Endodermal cell (in vitro differentiated cells): ENCODE data around the gene RMC1. TPM values are rescaled to one million over a fixed set of nuclear protein-coding genes. Genes with fewer than 3 reads are reported as not detected.

Experiments used
- DNase-seq: peaks from one replicate; pipeline ENCODE4 v3.0.0-alpha.2; 2017
- H3K27ac ChIP-seq: 2 replicates; pipeline ENCODE4 v1.5.1; 2013; ENCODE audit warnings: mild to moderate bottlenecking, low read depth, low read length, moderate library complexity
- H3K27me3 ChIP-seq: 2 replicates; pipeline ENCODE4 v1.6.1; 2013; ENCODE audit warnings: mild to moderate bottlenecking, low read length, moderate library complexity; ENCODE audit not compliant: insufficient read depth, control insufficient read depth, poor library complexity, severe bottlenecking
- H3K36me3 ChIP-seq: 2 replicates; pipeline ENCODE4 v1.7.0; 2013; ENCODE audit warnings: mild to moderate bottlenecking, low read length, moderate library complexity; ENCODE audit not compliant: control insufficient read depth, insufficient read depth
- H3K4me1 ChIP-seq: one replicate; pipeline ENCODE4 v1.7.0; 2013; ENCODE audit warnings: low read length; ENCODE audit not compliant: control insufficient read depth, insufficient read depth
- H3K4me3 ChIP-seq: 2 replicates; pipeline ENCODE4 v1.5.1; 2013; ENCODE audit warnings: mild to moderate bottlenecking, low read length, moderate library complexity
- H3K9ac ChIP-seq: 2 replicates; pipeline ENCODE4 v1.6.1; 2013; ENCODE audit warnings: mild to moderate bottlenecking, low read length, moderate library complexity; ENCODE audit not compliant: poor library complexity, severe bottlenecking; ENCODE audit errors: extremely low read depth
- H3K9me3 ChIP-seq: 2 replicates; pipeline ENCODE4 v1.6.1; 2013; ENCODE audit warnings: mild to moderate bottlenecking, low read length, moderate library complexity; ENCODE audit not compliant: control insufficient read depth
- H3K27ac Mint-ChIP-seq: 2 replicates; pipeline ENCODE4 v1.8.0; 2020; ENCODE audit warnings: mixed read lengths
- H3K27me3 Mint-ChIP-seq: 2 replicates; pipeline ENCODE4 v1.8.0; 2021; ENCODE audit warnings: mild to moderate bottlenecking, mixed read lengths; ENCODE audit not compliant: insufficient read depth
- H3K36me3 Mint-ChIP-seq: 2 replicates; pipeline ENCODE4 v1.8.0; 2020; ENCODE audit warnings: low read depth, mixed read lengths
- H3K4me1 Mint-ChIP-seq: 2 replicates; pipeline ENCODE4 v1.8.0; 2020; ENCODE audit warnings: mixed read lengths
- H3K4me3 Mint-ChIP-seq: 2 replicates; pipeline ENCODE4 v1.8.0; 2020; ENCODE audit warnings: mild to moderate bottlenecking, moderate library complexity, mixed read lengths
- H3K9me3 Mint-ChIP-seq: 2 replicates; pipeline ENCODE4 v1.8.0; 2020; ENCODE audit warnings: mild to moderate bottlenecking, mixed read lengths
- CTCF ChIP-seq: fragments of 200-600 bp; sonication (generic); conservative IDR thresholded peaks from 2 replicates; pipeline ENCODE4 v1.5.0; 2021; ENCODE audit warnings: antibody characterized with exemption, mild to moderate bottlenecking
- WGBS, 2 experiments: methylation state at CpG; one replicate each; pipeline versions ENCODE4 v1.1.5 to v1.1.7; 2013; ENCODE audit warnings: missing lambda C conversion rate in 2 of 2, mixed read lengths in 1 of 2; ENCODE audit not compliant: insufficient coverage in 1 of 2, insufficient read length in 1 of 2; 5-methylcytosine and 5-hydroxymethylcytosine counted together
- total RNA-seq, 2 donors: library from RNA; stranded (reverse); fragmentation: NEBNext Ultra II Directional in 1 of 2; extraction: Animal tissue kit (Norgen Biotek cat#: 25700) in 1 of 2; gene quantifications; 2 replicates in 1 of 2; 3 replicates in 1 of 2; pipeline ENCODE4 v1.2.1, GENCODE V29; 2021

Gene RMC1
- total RNA-seq, 2 donors from 2014 or later = 18.3 to 19.1 TPM

GRCh38 chr18:23462876-23463275 lies 40.4 kb upstream of the RMC1 start:
- H3K4me3 ChIP-seq = no peak overlapping the region
- H3K4me1 Mint-ChIP-seq = peaks cover 9% of the 10 kb centered on the region
- TF ChIP-seq CTCF = no peak
- no peak overlapping the region for H3K27ac Mint-ChIP-seq
- H3K36me3 ChIP-seq = peaks cover 60% of the 10 kb centered on the region
- H3K36me3 Mint-ChIP-seq = peaks cover 36% of the 10 kb centered on the region
- no peaks in the 10 kb centered on the region for H3K27me3 Mint-ChIP-seq
- no peak for DNase-seq
- H3K27me3 ChIP-seq = no peaks in the 10 kb centered on the region
- H3K4me1 ChIP-seq = no peaks in the 10 kb centered on the region
- WGBS, 2 experiments = 88% methylated on average over 2 of the region's 2 CpGs; no CpG with 5 or more reads in 1 of the 2 experiments
- no peaks in the 10 kb centered on the region for H3K9me3 ChIP-seq
- H3K27ac ChIP-seq = no peak overlapping the region
- H3K9me3 Mint-ChIP-seq = no peaks in the 10 kb centered on the region
- H3K4me3 Mint-ChIP-seq = no peak overlapping the region
- no peak overlapping the region for H3K9ac ChIP-seq

- 91 to 100% methylated on average over 1 to 3 of the region's 3 CpGs for WGBS, 2 experiments
- no peak overlapping the region for H3K4me3 Mint-ChIP-seq
- no peak overlapping the region for H3K9ac ChIP-seq
- H3K27ac ChIP-seq = no peak overlapping the region
- no peaks in the 10 kb centered on the region for H3K9me3 ChIP-seq
- no peak for TF ChIP-seq CTCF
- H3K27me3 ChIP-seq = no peaks in the 10 kb centered on the region
- H3K36me3 Mint-ChIP-seq = peaks cover 37% of the 10 kb centered on the region
- H3K27ac Mint-ChIP-seq = no peak overlapping the region
- no peak overlapping the region for H3K4me3 ChIP-seq
- H3K36me3 ChIP-seq = peaks cover 88% of the 10 kb centered on the region
- H3K27me3 Mint-ChIP-seq = no peaks in the 10 kb centered on the region
- no peaks in the 10 kb centered on the region for H3K9me3 Mint-ChIP-seq
- no peaks in the 10 kb centered on the region for H3K4me1 ChIP-seq
- H3K4me1 Mint-ChIP-seq = no peaks in the 10 kb centered on the region
- no peak for DNase-seq
Observed at GRCh38 chr18:23468753-23469459, 34.4 kb upstream of the RMC1 start.

GRCh38 chr18:23470620-23471387 lies 32.5 kb upstream of the RMC1 start:
- Histone ChIP-seq H3K9me3 (peaks cover under 1% of the 10 kb centered on the region), H3K4me1 (no peaks in the 10 kb centered on the region), H3K4me3 (no peak overlapping the region), H3K27me3 (no peaks in the 10 kb centered on the region), H3K36me3 (peaks cover 87% of the 10 kb centered on the region), H3K9ac (no peak overlapping the region), H3K27ac (no peak overlapping the region)
- Mint-ChIP-seq H3K4me3 (no peak overlapping the region), H3K27me3 (no peaks in the 10 kb centered on the region), H3K4me1 (no peaks in the 10 kb centered on the region), H3K27ac (no peak overlapping the region), H3K36me3 (peaks cover 40% of the 10 kb centered on the region), H3K9me3 (no peaks in the 10 kb centered on the region)
- WGBS, 2 experiments = 95 to 100% methylated on average over 1 to 2 of the region's 2 CpGs
- TF ChIP-seq CTCF = no peak
- DNase-seq = no peak
